MG63 (cell line): Measurements from ENCODE around the gene FAM47E. TPM values are rescaled to one million over a fixed set of nuclear protein-coding genes. Genes with fewer than 3 reads are reported as not detected.

Source experiments
- DNase-seq: peaks from one replicate; pipeline ENCODE4 v3.0.0-alpha.2; 2020
- H3K27me3 ChIP-seq: fragments of 250-450 bp; sonication (Bioruptor Pico); 2 replicates; pipeline ENCODE4 v1.5.1; 2020; ENCODE audit warnings: mild to moderate bottlenecking, moderate library complexity
- H3K36me3 ChIP-seq: fragments of 250-450 bp; sonication (Bioruptor Pico); 2 replicates; pipeline ENCODE4 v1.5.1; 2020; ENCODE audit warnings: mild to moderate bottlenecking, moderate library complexity
- H3K4me3 ChIP-seq: fragments of 250-450 bp; sonication (Bioruptor Pico); 2 replicates; pipeline ENCODE4 v1.5.1; 2020; ENCODE audit warnings: mild to moderate bottlenecking, moderate library complexity
- H3K9me3 ChIP-seq: fragments of 250-450 bp; sonication (Bioruptor Pico); 2 replicates; pipeline ENCODE4 v1.5.1; 2020; ENCODE audit warnings: mild to moderate bottlenecking, moderate library complexity
- total RNA-seq: library from RNA; depleted of rRNA; stranded (reverse); fragments of >200 nt; shearing (Covaris generic); gene quantifications from 2 replicates; pipeline ENCODE4 v1.2.3, GENCODE V29; 2014; ENCODE audit warnings: low replicate concordance

The FAM47E gene
- total RNA-seq, 1 experiment from 2014 or later: 0.16 TPM

GRCh38 chr4:76246852-76247251, 4.7 kb upstream of the FAM47E start:
- H3K27me3 ChIP-seq: peaks cover 25% of the 10 kb centered on the region

GRCh38 chr4:76250962-76251361, 559 bp upstream of the FAM47E start:
- Histone ChIP-seq H3K9me3 (no peaks in the 10 kb centered on the region), H3K4me3 (no peak overlapping the region), H3K27me3 (peaks cover 37% of the 10 kb centered on the region), H3K36me3 (no peaks in the 10 kb centered on the region)
- no peak for DNase-seq

More at GRCh38 chr4:76246852-76247251, 4.7 kb upstream of the FAM47E start:
- Histone ChIP-seq H3K36me3 (no peaks in the 10 kb centered on the region), H3K4me3 (no peak overlapping the region), H3K9me3 (no peaks in the 10 kb centered on the region)
- DNase-seq: no peak

GRCh38 chr4:76252271-76252653, 741 bp downstream of the FAM47E start:
- H3K27me3 ChIP-seq: peaks cover 35% of the 10 kb centered on the region
- no peak overlapping the region for H3K4me3 ChIP-seq
- no peaks in the 10 kb centered on the region for H3K36me3 ChIP-seq
- no peaks in the 10 kb centered on the region for H3K9me3 ChIP-seq
- no peak for DNase-seq

- H3K27me3 ChIP-seq: peaks cover 35% of the 10 kb centered on the region
These were observed 2.0 kb downstream of the FAM47E start for GRCh38 chr4:76253511-76253910.

GRCh38 chr4:76256032-76256431, 4.5 kb downstream of the FAM47E start:
- Histone ChIP-seq H3K36me3 (no peaks in the 10 kb centered on the region), H3K4me3 (no peak overlapping the region), H3K27me3 (peaks cover 20% of the 10 kb centered on the region), H3K9me3 (no peaks in the 10 kb centered on the region)
- DNase-seq: no peak

More at GRCh38 chr4:76253511-76253910, 2.0 kb downstream of the FAM47E start:
- Histone ChIP-seq H3K4me3 (no peak overlapping the region), H3K36me3 (no peaks in the 10 kb centered on the region), H3K9me3 (no peaks in the 10 kb centered on the region)
- DNase-seq: no peak

GRCh38 chr4:76256968-76257367, 5.4 kb downstream of the FAM47E start:
- H3K4me3 ChIP-seq: no peak overlapping the region
- DNase-seq: no peak
- no peaks in the 10 kb centered on the region for H3K36me3 ChIP-seq
- no peaks in the 10 kb centered on the region for H3K9me3 ChIP-seq
- H3K27me3 ChIP-seq: peaks cover 12% of the 10 kb centered on the region

GRCh38 chr4:76257824-76258223, 6.3 kb downstream of the FAM47E start:
- DNase-seq: no peak
- H3K9me3 ChIP-seq: no peaks in the 10 kb centered on the region

GRCh38 chr4:76260571-76260970, 9.1 kb downstream of the FAM47E start:
- no peak overlapping the region for H3K4me3 ChIP-seq
- peaks cover 3% of the 10 kb centered on the region; the same call in 1 of the 2 replicates for H3K27me3 ChIP-seq
- DNase-seq: no peak

More at GRCh38 chr4:76257824-76258223, 6.3 kb downstream of the FAM47E start:
- Histone ChIP-seq H3K4me3 (no peak overlapping the region), H3K27me3 (peaks cover 5% of the 10 kb centered on the region; the same call in 1 of the 2 replicates), H3K36me3 (no peaks in the 10 kb centered on the region)

GRCh38 chr4:76265631-76266218, 14.2 kb downstream of the FAM47E start:
- no peak for DNase-seq
- peaks cover 3% of the 10 kb centered on the region; the same call in 1 of the 2 replicates for H3K27me3 ChIP-seq
- no peak overlapping the region for H3K4me3 ChIP-seq
- H3K36me3 ChIP-seq: no peaks in the 10 kb centered on the region
- no peaks in the 10 kb centered on the region for H3K9me3 ChIP-seq

More at GRCh38 chr4:76260571-76260970, 9.1 kb downstream of the FAM47E start:
- Histone ChIP-seq H3K9me3 (no peaks in the 10 kb centered on the region), H3K36me3 (no peaks in the 10 kb centered on the region)

GRCh38 chr4:76266627-76267026, 15.1 kb downstream of the FAM47E start:
- Histone ChIP-seq H3K36me3 (no peaks in the 10 kb centered on the region), H3K4me3 (no peak overlapping the region), H3K9me3 (no peaks in the 10 kb centered on the region), H3K27me3 (peaks cover 3% of the 10 kb centered on the region; the same call in 1 of the 2 replicates)
- no peak for DNase-seq

GRCh38 chr4:76267811-76268210, 16.3 kb downstream of the FAM47E start:
- no peak overlapping the region for H3K4me3 ChIP-seq
- no peaks in the 10 kb centered on the region for H3K9me3 ChIP-seq

GRCh38 chr4:76270244-76271175, 19.0 kb downstream of the FAM47E start:
- Histone ChIP-seq H3K4me3 (no peak overlapping the region), H3K9me3 (no peaks in the 10 kb centered on the region), H3K27me3 (no peaks in the 10 kb centered on the region), H3K36me3 (no peaks in the 10 kb centered on the region)
- no peak for DNase-seq

More at GRCh38 chr4:76267811-76268210, 16.3 kb downstream of the FAM47E start:
- DNase-seq: no peak
- Histone ChIP-seq H3K36me3 (no peaks in the 10 kb centered on the region), H3K27me3 (no peaks in the 10 kb centered on the region)

- Histone ChIP-seq H3K4me3 (no peak overlapping the region), H3K36me3 (no peaks in the 10 kb centered on the region), H3K27me3 (no peaks in the 10 kb centered on the region), H3K9me3 (no peaks in the 10 kb centered on the region)
- no peak for DNase-seq
These were observed 19.7 kb downstream of the FAM47E start for GRCh38 chr4:76271248-76271647.

GRCh38 chr4:76272073-76272472, 20.6 kb downstream of the FAM47E start:
- Histone ChIP-seq H3K36me3 (no peaks in the 10 kb centered on the region), H3K4me3 (no peak overlapping the region), H3K9me3 (no peaks in the 10 kb centered on the region), H3K27me3 (no peaks in the 10 kb centered on the region)
- no peak for DNase-seq

- no peaks in the 10 kb centered on the region for H3K9me3 ChIP-seq
- H3K4me3 ChIP-seq: no peak overlapping the region
- H3K27me3 ChIP-seq: no peaks in the 10 kb centered on the region
- DNase-seq: no peak
- no peaks in the 10 kb centered on the region for H3K36me3 ChIP-seq
These were observed 21.1 kb downstream of the FAM47E start for GRCh38 chr4:76272582-76272981.

- no peak for DNase-seq
- Histone ChIP-seq H3K36me3 (no peaks in the 10 kb centered on the region), H3K27me3 (no peaks in the 10 kb centered on the region), H3K4me3 (no peak overlapping the region), H3K9me3 (no peaks in the 10 kb centered on the region)
These were observed 21.5 kb downstream of the FAM47E start for GRCh38 chr4:76272999-76273398.

- H3K27me3 ChIP-seq: no peaks in the 10 kb centered on the region
- DNase-seq: no peak
- H3K4me3 ChIP-seq: no peak overlapping the region
- H3K36me3 ChIP-seq: no peaks in the 10 kb centered on the region
- no peaks in the 10 kb centered on the region for H3K9me3 ChIP-seq
These were observed 24.1 kb downstream of the FAM47E start for GRCh38 chr4:76275486-76276124.
